Testis (tissue), 3 donors: ENCODE measurements around the gene LRRC38. TPM values are rescaled to one million over a fixed set of nuclear protein-coding genes. Genes with fewer than 3 reads are reported as not detected.

Source experiments
- DNase-seq: peaks from one replicate; pipeline ENCODE4 v3.0.0-alpha.2; 2019
- H3K27ac ChIP-seq, 2 donors: fragments of 200-600 bp; sonication (generic); one replicate each; pipeline ENCODE4 v1.5.1; 2019
- H3K27me3 ChIP-seq: fragments of 200-600 bp; sonication (generic); one replicate; pipeline ENCODE4 v1.5.1; 2019
- H3K36me3 ChIP-seq: fragments of 200-600 bp; sonication (generic); one replicate; pipeline ENCODE4 v1.5.1; 2017; ENCODE audit warnings: low read depth; ENCODE audit errors: missing control alignments
- H3K4me1 ChIP-seq: fragments of 200-600 bp; sonication (generic); one replicate; pipeline ENCODE4 v1.5.1; 2019
- H3K4me3 ChIP-seq, 2 donors: fragments of 200-600 bp; sonication (generic); one replicate each; pipeline ENCODE4 v1.5.1; 2017 to 2019
- H3K9me3 ChIP-seq: fragments of 200-600 bp; sonication (generic); one replicate; pipeline ENCODE4 v1.5.1; 2017
- POLR2A ChIP-seq: fragments of 450-650 bp; IDR thresholded peaks from one replicate; pipeline ENCODE4 v1.6.1; 2017; ENCODE audit warnings: antibody characterized with exemption, mild to moderate bottlenecking, moderate library complexity
- WGBS, 2 donors: methylation state at CpG; one replicate each; pipeline ENCODE4 v1.1.5; 2018; 5-methylcytosine and 5-hydroxymethylcytosine counted together
- intact Hi-C: fragments of 100-400 bp; cut with DNase I; formaldehyde crosslinking; loops from one replicate; pipeline ENCODE4 v1.15.1; 2023; ENCODE audit warnings: low total_unique reads
- polyA plus RNA-seq: library from polyadenylated mRNA; stranded (reverse); fragments of 350-450 nt; fragmentation: Illumina TruSeq; extraction: RNeasy Lipid Tissue Mini Kit (QIAGEN cat#74804); gene quantifications from one replicate; pipeline ENCODE4 v1.2.3, GENCODE V29; 2014; ENCODE audit warnings: low read depth, low replicate concordance; ENCODE audit not compliant: insufficient read depth
- total RNA-seq, 2 donors: library from RNA; depleted of rRNA; stranded (reverse); fragments of >200 nt; gene quantifications; one replicate each; pipeline ENCODE4 v1.2.3, GENCODE V29; 2016
- TF ChIP-seq, protein P1 (sequence below), 3 experiments: fragments of 450-650 bp in 2 of 3; fragments of 200-600 bp in 1 of 3; sonication (generic) in 1 of 3; IDR thresholded peaks; one replicate each; pipeline ENCODE4 v1.5.1; 2016 to 2019; ENCODE audit warnings: antibody characterized with exemption in 3 of 3, mild to moderate bottlenecking in 2 of 3, moderate library complexity in 1 of 3

LRRC38 gene
- total and polyA plus RNA-seq, 3 donors from 2014 or later: 0.79 to 1.6 (median 0.91) TPM

DNA sequence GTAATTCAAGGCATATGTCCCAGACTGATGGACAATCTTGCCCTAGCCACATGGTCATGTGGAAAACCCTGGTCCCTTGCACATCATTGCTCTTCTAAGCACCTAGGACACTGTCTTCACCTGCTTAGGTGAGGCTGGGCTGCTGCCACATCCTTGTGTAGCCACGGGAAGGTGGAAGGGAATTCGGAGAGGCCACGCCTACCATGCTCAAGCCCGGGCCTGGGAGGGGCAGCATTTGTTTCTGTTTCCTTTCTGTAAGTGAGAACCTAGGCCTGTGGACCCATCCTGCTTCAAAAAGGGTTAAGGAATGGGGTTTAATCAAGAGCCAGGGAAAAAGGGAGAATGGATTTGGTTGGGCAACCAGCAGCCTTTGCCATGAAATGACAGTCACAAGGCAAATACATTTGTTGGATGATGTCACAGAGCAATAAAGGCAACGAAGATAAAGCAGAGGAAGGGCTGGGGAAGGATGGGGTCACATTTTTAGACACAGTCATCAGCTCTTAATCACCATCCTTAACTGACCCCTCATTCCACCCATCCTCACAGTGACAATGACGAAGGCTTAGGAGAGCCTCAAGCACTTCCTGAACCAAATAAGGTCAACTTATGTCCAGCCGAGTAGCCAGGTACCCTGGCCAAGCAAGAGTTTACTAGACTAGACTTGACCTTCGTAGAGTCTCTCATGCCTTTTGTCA lies 10.1 kb upstream of the LRRC38 start:
- DNase-seq: no peak
- WGBS, 2 donors: 70 to 72% methylated on average over 8 of the region's 8 CpGs
- intact Hi-C loops: no loop called here
- H3K36me3 ChIP-seq: no peaks in the 10 kb centered on the region
- H3K4me1 ChIP-seq: no peaks in the 10 kb centered on the region
- H3K27me3 ChIP-seq: no peaks in the 10 kb centered on the region
- no peak overlapping the region for H3K27ac ChIP-seq
- no peak for TF ChIP-seq POLR2A
- TF ChIP-seq, protein P1, sequence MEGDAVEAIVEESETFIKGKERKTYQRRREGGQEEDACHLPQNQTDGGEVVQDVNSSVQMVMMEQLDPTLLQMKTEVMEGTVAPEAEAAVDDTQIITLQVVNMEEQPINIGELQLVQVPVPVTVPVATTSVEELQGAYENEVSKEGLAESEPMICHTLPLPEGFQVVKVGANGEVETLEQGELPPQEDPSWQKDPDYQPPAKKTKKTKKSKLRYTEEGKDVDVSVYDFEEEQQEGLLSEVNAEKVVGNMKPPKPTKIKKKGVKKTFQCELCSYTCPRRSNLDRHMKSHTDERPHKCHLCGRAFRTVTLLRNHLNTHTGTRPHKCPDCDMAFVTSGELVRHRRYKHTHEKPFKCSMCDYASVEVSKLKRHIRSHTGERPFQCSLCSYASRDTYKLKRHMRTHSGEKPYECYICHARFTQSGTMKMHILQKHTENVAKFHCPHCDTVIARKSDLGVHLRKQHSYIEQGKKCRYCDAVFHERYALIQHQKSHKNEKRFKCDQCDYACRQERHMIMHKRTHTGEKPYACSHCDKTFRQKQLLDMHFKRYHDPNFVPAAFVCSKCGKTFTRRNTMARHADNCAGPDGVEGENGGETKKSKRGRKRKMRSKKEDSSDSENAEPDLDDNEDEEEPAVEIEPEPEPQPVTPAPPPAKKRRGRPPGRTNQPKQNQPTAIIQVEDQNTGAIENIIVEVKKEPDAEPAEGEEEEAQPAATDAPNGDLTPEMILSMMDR (IDR thresholded peaks at IDR 0.05): no peak
- no peak overlapping the region for H3K4me3 ChIP-seq
- no peaks in the 10 kb centered on the region for H3K9me3 ChIP-seq

DNA sequence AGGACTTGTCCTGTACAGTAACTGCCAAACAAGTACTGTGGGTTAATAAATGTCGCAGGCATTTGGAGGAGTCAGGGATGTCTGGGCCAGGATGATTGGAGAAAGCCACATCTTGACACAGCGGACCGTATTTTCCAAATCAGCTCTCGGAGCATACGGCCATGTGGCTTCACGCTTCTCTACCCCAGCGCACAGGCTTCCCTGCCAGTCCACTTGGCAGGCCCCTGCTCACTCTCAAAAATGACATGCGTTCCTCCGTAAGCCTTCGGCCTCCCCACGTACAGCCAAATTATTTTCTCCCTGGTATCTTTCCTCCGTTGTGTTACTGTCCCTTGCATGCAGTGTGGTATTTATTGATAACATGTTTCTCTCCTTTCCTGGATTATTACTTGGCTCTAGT lies 7.2 kb upstream of the LRRC38 start:
- H3K27me3 ChIP-seq: no peaks in the 10 kb centered on the region
- H3K36me3 ChIP-seq: no peaks in the 10 kb centered on the region
- peaks cover 4% of the 10 kb centered on the region for H3K4me1 ChIP-seq
- no peaks in the 10 kb centered on the region for H3K9me3 ChIP-seq
- WGBS, 2 donors: 77 to 86% methylated on average over 12 of the region's 12 CpGs
- no peak for TF ChIP-seq POLR2A
- TF ChIP-seq, protein P1 (IDR thresholded peaks at IDR 0.05): no peak
- no peak overlapping the region for H3K27ac ChIP-seq
- DNase-seq: no peak
- intact Hi-C loops: no loop called here
- no peak overlapping the region for H3K4me3 ChIP-seq

DNA sequence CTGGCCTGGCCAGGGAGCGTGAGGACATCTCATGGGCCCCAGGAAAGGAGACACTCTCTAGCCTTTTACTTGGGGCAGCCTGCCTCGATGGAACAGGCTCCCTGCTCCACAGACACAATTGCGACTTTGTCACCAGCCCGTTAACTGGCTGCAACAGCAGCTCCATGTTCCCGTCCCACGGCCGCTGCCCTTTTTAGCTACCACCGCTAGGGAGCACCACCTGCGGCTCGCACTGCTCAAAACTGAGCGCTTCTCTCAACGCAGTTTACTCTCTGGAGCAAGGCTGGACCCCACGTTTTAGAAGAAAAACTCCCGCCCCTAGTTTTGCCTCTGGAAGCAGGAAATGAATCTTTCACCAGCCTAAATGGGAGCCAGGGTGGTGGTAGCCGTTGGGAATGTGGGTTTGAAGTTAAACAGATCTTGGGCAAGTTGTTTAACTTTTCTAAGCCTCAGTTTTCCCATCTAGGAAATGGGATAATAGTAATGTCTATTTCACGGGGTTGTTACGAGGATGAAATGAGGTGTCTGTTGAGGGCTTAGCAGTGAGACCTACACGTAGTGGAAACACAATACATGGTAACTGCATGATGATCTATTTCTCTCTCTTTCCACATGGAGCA lies 3.5 kb upstream of the LRRC38 start:
- peak; percentile 18 for DNase-seq
- no peak for TF ChIP-seq POLR2A
- TF ChIP-seq, protein P1 (IDR thresholded peaks at IDR 0.05): peak in 1 of 3 experiments; percentile 16
- intact Hi-C loops: no loop called here
- WGBS, 2 donors: 33 to 65% methylated on average over 18 of the region's 18 CpGs
- Histone ChIP-seq H3K27ac (no peak overlapping the region), H3K4me1 (peaks cover 4% of the 10 kb centered on the region), H3K36me3 (no peaks in the 10 kb centered on the region), H3K27me3 (no peaks in the 10 kb centered on the region), H3K9me3 (no peaks in the 10 kb centered on the region), H3K4me3 (no peak overlapping the region)

DNA sequence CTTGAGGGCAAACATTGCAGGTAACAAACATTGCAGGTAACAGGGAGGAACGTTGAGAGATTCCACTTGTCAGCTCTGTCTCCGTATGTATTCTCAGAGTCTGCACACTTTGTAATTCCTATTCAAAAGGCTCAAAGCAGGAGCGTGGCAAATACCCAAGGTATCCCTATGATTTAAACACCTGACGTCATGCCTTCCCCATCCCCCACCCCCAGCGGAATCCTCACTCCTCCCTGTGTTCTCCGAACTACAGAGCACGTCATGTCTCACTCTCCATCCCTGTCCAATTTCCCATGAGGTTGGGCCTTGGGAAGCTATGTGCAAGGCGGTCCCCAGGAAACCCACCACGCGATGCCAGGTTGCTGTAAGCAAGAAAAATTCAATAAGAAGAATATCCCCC lies 2.8 kb upstream of the LRRC38 start:
- WGBS, 2 donors: 70 to 73% methylated on average over 10 of the region's 10 CpGs
- H3K27me3 ChIP-seq: no peaks in the 10 kb centered on the region

More for the DNA sequence above, 2.8 kb upstream of the LRRC38 start:
- H3K4me3 ChIP-seq: no peak overlapping the region
- H3K9me3 ChIP-seq: no peaks in the 10 kb centered on the region
- intact Hi-C loops: no loop called here
- no peak overlapping the region for H3K27ac ChIP-seq
- DNase-seq: no peak
- TF ChIP-seq POLR2A: no peak
- TF ChIP-seq, protein P1 (IDR thresholded peaks at IDR 0.05): no peak
- peaks cover 4% of the 10 kb centered on the region for H3K4me1 ChIP-seq
- no peaks in the 10 kb centered on the region for H3K36me3 ChIP-seq
